Nephron progenitor cell (in vitro differentiated cells): ENCODE measurements around the gene ZNF615.
"Not testable (repeated sequence)": the region's sequence is repeated elsewhere in the genome, so short reads cannot be mapped to it uniquely, and the experiment has no call there.

ENCODE experiments used
- DNase-seq: peaks from one replicate; pipeline ENCODE4 v3.0.0; 2021
- H3K27ac Mint-ChIP-seq: 2 replicates; pipeline ENCODE4 v1.8.0; 2021; ENCODE audit warnings: mild to moderate bottlenecking, moderate library complexity, mixed read lengths
- H3K27me3 Mint-ChIP-seq: 2 replicates; pipeline ENCODE4 v1.8.0; 2021; ENCODE audit warnings: mild to moderate bottlenecking, low read depth, mixed read lengths; ENCODE audit not compliant: poor library complexity
- H3K36me3 Mint-ChIP-seq: 2 replicates; pipeline ENCODE4 v1.8.0; 2021; ENCODE audit warnings: low read depth, mixed read lengths
- H3K4me1 Mint-ChIP-seq: 2 replicates; pipeline ENCODE4 v1.8.0; 2021; ENCODE audit warnings: mixed read lengths
- H3K4me3 Mint-ChIP-seq: 2 replicates; pipeline ENCODE4 v1.8.0; 2021; ENCODE audit warnings: mild to moderate bottlenecking, moderate library complexity, mixed read lengths
- H3K9me3 Mint-ChIP-seq: 2 replicates; pipeline ENCODE4 v1.8.0; 2021; ENCODE audit warnings: mild to moderate bottlenecking, moderate library complexity, mixed read lengths
- TF ChIP-seq, protein P1 (sequence below): fragments of 200-600 bp; sonication (generic); IDR thresholded peaks from 2 replicates; pipeline ENCODE4 v1.5.0; 2021; ENCODE audit warnings: antibody characterized with exemption

Gene ZNF615

DNA sequence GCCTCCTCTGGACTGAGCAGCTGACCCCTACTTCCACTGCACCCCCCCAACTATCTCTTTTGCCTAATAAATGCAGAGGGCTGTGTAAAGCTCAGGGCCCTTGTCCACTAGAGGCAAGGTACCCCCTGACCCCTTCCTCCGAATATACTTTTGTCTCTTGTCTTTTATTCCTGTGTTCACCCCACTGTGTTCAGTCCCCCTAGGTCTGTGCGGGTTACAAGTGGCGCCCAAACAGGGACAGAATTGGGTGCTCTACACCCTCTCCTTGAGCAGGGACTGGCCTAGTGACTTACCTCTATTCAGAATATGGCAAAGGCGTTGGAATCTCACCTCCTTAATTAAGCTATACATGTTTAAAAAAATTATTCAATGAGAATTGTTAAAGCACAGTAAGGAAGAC, 36.4 kb downstream of the ZNF615 start:
- H3K4me3 Mint-ChIP-seq = no peak overlapping the region
- H3K4me1 Mint-ChIP-seq = no peaks in the 10 kb centered on the region
- H3K27me3 Mint-ChIP-seq = peaks cover 3% of the 10 kb centered on the region
- peak; percentile 18 for DNase-seq
- peaks cover 96% of the 10 kb centered on the region for H3K9me3 Mint-ChIP-seq
- TF ChIP-seq, protein P1, sequence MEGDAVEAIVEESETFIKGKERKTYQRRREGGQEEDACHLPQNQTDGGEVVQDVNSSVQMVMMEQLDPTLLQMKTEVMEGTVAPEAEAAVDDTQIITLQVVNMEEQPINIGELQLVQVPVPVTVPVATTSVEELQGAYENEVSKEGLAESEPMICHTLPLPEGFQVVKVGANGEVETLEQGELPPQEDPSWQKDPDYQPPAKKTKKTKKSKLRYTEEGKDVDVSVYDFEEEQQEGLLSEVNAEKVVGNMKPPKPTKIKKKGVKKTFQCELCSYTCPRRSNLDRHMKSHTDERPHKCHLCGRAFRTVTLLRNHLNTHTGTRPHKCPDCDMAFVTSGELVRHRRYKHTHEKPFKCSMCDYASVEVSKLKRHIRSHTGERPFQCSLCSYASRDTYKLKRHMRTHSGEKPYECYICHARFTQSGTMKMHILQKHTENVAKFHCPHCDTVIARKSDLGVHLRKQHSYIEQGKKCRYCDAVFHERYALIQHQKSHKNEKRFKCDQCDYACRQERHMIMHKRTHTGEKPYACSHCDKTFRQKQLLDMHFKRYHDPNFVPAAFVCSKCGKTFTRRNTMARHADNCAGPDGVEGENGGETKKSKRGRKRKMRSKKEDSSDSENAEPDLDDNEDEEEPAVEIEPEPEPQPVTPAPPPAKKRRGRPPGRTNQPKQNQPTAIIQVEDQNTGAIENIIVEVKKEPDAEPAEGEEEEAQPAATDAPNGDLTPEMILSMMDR = no peak
- no peak overlapping the region for H3K27ac Mint-ChIP-seq
- peaks cover 100% of the 10 kb centered on the region for H3K36me3 Mint-ChIP-seq

DNA sequence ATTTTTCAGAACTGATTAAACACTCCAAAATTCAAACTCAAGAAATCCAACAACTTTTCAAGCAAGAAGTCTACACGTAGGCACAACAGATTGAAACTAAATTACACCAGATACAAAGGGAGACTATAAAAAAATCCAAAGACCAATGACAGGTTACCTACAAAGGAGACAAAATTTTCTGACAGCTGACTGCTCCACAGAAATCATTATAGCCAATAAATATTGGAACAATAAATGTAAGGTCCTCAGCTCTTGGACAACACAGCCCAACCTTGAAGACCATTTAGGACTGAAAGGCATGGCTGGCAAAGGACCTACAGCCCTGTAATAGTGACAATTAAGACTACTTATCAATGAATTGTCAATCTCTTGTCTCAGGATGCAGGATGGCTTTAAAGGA, 37.3 kb downstream of the ZNF615 start:
- H3K4me1 Mint-ChIP-seq = no peaks in the 10 kb centered on the region
- H3K27me3 Mint-ChIP-seq = peaks cover 3% of the 10 kb centered on the region
- H3K9me3 Mint-ChIP-seq = peaks cover 96% of the 10 kb centered on the region
- TF ChIP-seq, protein P1 = no peak
- peaks cover 100% of the 10 kb centered on the region for H3K36me3 Mint-ChIP-seq
- H3K27ac Mint-ChIP-seq = no peak overlapping the region
- no peak for DNase-seq
- no peak overlapping the region for H3K4me3 Mint-ChIP-seq

DNA sequence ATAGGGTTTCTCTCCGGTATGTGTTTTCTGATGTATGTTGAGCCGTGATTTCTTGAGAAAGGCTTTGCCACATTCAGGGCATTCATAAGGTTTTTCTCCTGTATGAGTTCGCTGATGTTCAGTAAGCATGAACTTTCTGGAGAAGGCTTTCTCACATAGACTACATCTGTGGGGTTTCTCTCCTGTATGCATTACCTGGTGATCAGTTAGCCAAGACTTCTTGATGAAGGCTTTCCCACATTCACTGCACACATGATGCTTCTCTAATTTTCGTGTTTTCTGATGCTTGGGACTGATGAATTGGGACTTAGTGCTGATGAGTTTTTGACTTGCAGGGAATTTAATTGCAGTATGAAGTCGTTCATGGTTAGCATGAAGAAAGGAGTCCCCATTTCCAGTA, 42.4 kb downstream of the ZNF615 start:
- Mint-ChIP-seq H3K4me3 (no peak overlapping the region), H3K27ac (no peak overlapping the region), H3K36me3 (peaks cover 99% of the 10 kb centered on the region), H3K27me3 (no peaks in the 10 kb centered on the region), H3K4me1 (peaks cover 13% of the 10 kb centered on the region), H3K9me3 (peaks cover 96% of the 10 kb centered on the region)
- no peak for DNase-seq
- TF ChIP-seq, protein P1 = no peak

DNA sequence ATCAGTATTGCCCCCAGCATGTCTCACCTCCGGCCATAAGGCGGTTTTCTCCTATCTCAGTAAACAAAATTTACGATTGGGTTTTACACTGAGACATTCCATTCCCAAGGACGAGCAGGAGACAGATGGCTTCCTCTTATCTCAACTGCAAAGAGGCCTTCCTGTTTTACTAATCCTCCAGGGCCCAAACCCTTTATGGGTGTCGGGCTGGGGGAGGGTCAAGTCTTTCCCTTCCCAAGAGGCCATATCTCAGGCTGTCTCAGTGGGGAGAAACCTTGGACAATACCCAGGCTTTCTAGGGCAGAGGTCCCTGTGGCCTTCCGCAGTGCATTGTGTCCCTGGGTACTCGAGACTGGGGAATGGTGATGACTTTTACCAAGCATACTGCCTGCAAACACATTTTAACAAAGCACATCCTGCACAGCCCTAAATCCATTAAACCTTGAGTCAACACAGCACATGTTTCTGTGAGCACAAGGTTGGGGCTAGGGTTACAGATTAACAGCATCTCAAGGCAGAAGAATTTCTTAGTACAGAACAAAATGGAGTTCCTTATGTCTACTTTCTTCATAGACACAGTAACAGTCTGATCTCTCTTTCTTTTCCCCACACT, 47.3 kb downstream of the ZNF615 start:
- peak; percentile 10 for DNase-seq
- Mint-ChIP-seq H3K9me3 (peaks cover 99% of the 10 kb centered on the region), H3K4me3 (peak overlapping the region; percentile 60), H3K4me1 (peaks cover 48% of the 10 kb centered on the region), H3K27ac (peak overlapping the region; percentile 95), H3K36me3 (peaks cover 88% of the 10 kb centered on the region)
- not testable (repeated sequence) for H3K27me3 Mint-ChIP-seq

DNA sequence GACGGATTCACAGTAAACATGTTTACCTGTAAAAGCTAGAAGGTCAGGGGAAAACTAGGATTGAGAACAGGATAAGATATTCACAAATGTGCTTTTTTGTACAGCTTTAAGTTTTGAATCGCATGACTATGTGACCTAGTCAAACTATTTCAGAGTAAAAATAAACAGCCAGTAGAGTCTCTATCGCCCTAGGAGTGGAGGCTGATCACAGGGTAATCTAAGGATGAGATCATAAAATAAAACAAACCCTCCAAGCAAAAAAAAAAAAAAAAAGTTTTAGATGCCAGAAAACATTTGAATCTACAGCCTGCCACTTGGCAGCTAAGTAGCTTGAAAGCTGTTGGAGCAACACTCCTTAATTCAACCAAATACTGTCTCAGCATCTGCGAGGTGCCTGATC, 48.2 kb downstream of the ZNF615 start:
- Mint-ChIP-seq H3K9me3 (peaks cover 99% of the 10 kb centered on the region), H3K36me3 (peaks cover 88% of the 10 kb centered on the region), H3K27ac (peak overlapping the region; percentile 95), H3K27me3 (peaks cover 2% of the 10 kb centered on the region), H3K4me3 (peak overlapping the region; percentile 39), H3K4me1 (peaks cover 48% of the 10 kb centered on the region)
- DNase-seq = no peak
- TF ChIP-seq, protein P1 = no peak

DNA sequence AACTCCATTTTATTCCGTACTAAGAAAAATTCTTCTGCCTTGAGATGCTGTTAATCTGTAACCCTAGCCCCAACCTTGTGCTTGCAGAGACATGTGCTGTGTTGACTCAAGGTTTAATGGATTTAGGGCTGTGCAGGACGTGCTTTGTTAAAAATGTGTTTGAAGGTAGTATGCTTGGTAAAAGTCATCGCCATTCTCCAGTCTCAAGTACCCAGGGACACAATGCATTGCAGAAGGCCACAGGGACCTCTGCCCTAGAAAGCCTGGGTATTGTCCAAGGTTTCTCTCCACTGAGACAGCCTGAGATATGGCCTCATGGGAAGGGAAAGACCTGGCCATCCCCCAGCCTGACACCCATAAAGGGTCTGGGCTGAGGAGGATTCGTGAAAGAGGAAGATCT, 50.2 kb downstream of the ZNF615 start:
- peaks cover 83% of the 10 kb centered on the region for H3K36me3 Mint-ChIP-seq
- H3K27ac Mint-ChIP-seq = peak overlapping the region; percentile 92

DNA sequence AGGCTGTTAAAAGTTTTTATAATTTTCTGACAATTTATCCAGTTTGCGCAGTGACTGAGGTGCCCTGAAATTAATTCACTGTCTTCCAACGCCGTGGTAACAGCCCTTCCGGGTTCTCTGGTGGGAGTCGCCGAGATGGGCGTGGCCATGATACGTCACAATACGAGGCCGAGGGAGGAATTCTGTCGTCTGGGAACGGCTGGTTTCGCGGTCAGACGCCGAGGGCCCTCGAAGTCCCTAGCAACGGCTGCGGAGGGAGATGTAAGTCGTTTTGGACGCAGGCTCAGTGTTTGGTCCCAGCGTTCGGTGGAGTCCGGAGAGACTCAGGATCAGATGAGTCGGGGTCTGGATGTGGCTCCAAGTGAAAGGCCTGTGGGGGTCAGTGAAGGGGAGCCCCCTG, 59.0 kb downstream of the ZNF615 start:
- Mint-ChIP-seq H3K4me3 (no peak overlapping the region), H3K9me3 (peaks cover 92% of the 10 kb centered on the region), H3K36me3 (peaks cover 90% of the 10 kb centered on the region), H3K27me3 (peaks cover 3% of the 10 kb centered on the region), H3K27ac (no peak overlapping the region), H3K4me1 (no peaks in the 10 kb centered on the region)
- no peak for DNase-seq
- TF ChIP-seq, protein P1 = no peak

More for the DNA sequence above, 50.2 kb downstream of the ZNF615 start:
- peaks cover 93% of the 10 kb centered on the region for H3K9me3 Mint-ChIP-seq
- peak overlapping the region; percentile 35 for H3K4me3 Mint-ChIP-seq
- peaks cover 48% of the 10 kb centered on the region for H3K4me1 Mint-ChIP-seq
- H3K27me3 Mint-ChIP-seq, DNase-seq: not testable (repeated sequence)
